Epidermal melanocyte (primary cell): ENCODE data around the gene ALB.

Experiments used
- DNase-seq: peaks from one replicate; pipeline ENCODE4 v3.0.0; 2011; ENCODE audit warnings: low spot score; ENCODE audit not compliant: insufficient read length

Gene ALB

GRCh38 chr4:73450398-73451004, 46.4 kb downstream of the ALB start:
- DNase-seq, result no peak

GRCh38 chr4:73451404-73451803, 47.3 kb downstream of the ALB start:
- no peak for DNase-seq

- no peak for DNase-seq
Measured at GRCh38 chr4:73451981-73452747, 48.1 kb downstream of the ALB start.

- no peak for DNase-seq
Measured at GRCh38 chr4:73452953-73453700, 49.0 kb downstream of the ALB start.

- no peak for DNase-seq
Measured at GRCh38 chr4:73453701-73454005, 49.6 kb downstream of the ALB start.

GRCh38 chr4:73454920-73455319, 50.8 kb downstream of the ALB start:
- DNase-seq, result no peak

- DNase-seq, result no peak
Measured at GRCh38 chr4:73456177-73457022, 52.3 kb downstream of the ALB start.

GRCh38 chr4:73458184-73459047, 54.3 kb downstream of the ALB start:
- DNase-seq, result no peak

- DNase-seq, result no peak
Measured at GRCh38 chr4:73459048-73459421, 54.9 kb downstream of the ALB start.

GRCh38 chr4:73460913-73461522, 56.9 kb downstream of the ALB start:
- DNase-seq, result no peak

GRCh38 chr4:73468170-73468569, 64.1 kb downstream of the ALB start:
- no peak for DNase-seq

GRCh38 chr4:73470728-73471127, 66.6 kb downstream of the ALB start:
- DNase-seq, result no peak
